HepG2 (cell line): ENCODE results near the gene CALU. TPM values are rescaled to one million over a fixed set of nuclear protein-coding genes. Genes with fewer than 3 reads are reported as not detected.

Experiments used
- AHR ChIP-seq: IDR thresholded peaks from 2 replicates; pipeline ENCODE4 v1.6.1; 2018; ENCODE audit warnings: missing genetic modification reagents, missing compliant biosample characterization
- BCLAF1 ChIP-seq: fragments of 450-650 bp; IDR thresholded peaks from 2 replicates; pipeline ENCODE4 v1.6.1; 2017; ENCODE audit warnings: mild to moderate bottlenecking
- CC2D1A ChIP-seq: sonication (generic); formaldehyde crosslinking; IDR thresholded peaks from 2 replicates; pipeline ENCODE4 v1.8.1; 2023; ENCODE audit warnings: mild to moderate bottlenecking, missing genetic modification reagents
- HNRNPL ChIP-seq: fragments of 200-400 bp; formaldehyde crosslinking; IDR thresholded peaks from 2 replicates; pipeline ENCODE4 v1.6.1; 2017; ENCODE audit warnings: mild to moderate bottlenecking, low read depth, low read length
- HOXA5 ChIP-seq: sonication (generic); formaldehyde crosslinking; IDR thresholded peaks from 2 replicates; pipeline ENCODE4 v1.4.0; 2020; ENCODE audit warnings: missing genetic modification reagents
- IKZF4 ChIP-seq: sonication (generic); formaldehyde crosslinking; IDR thresholded peaks from 2 replicates; pipeline ENCODE4 v1.5.1; 2020; ENCODE audit warnings: borderline replicate concordance, mild to moderate bottlenecking, low read depth, missing genetic modification reagents; ENCODE audit errors: not compliant biosample characterization
- KDM5A ChIP-seq: fragments of 200-600 bp; sonication (generic); IDR thresholded peaks from 2 replicates; pipeline ENCODE4 v1.7.0; 2018; ENCODE audit warnings: antibody characterized with exemption, mild to moderate bottlenecking, low read length, borderline replicate concordance
- NBN ChIP-seq: fragments of 450-650 bp; conservative IDR thresholded peaks from 2 replicates; pipeline ENCODE4 v1.6.1; 2017
- NKX3-1 ChIP-seq: sonication (generic); formaldehyde crosslinking; IDR thresholded peaks from 2 replicates; pipeline ENCODE4 v1.5.0; 2020; ENCODE audit warnings: missing genetic modification reagents
- RFX3 ChIP-seq: IDR thresholded peaks from 2 replicates; pipeline ENCODE4 v1.6.1; 2016; ENCODE audit warnings: missing biosample characterization, missing genetic modification reagents
- RORA ChIP-seq: sonication (generic); formaldehyde crosslinking; IDR thresholded peaks from 2 replicates; pipeline ENCODE4 v1.5.0; 2020; ENCODE audit warnings: mild to moderate bottlenecking, missing genetic modification reagents, moderate library complexity
- SMAD1 ChIP-seq: sonication (generic); formaldehyde crosslinking; IDR thresholded peaks from 2 replicates; pipeline ENCODE4 v1.4.0; 2020; ENCODE audit warnings: missing genetic modification reagents, low read depth, mild to moderate bottlenecking, borderline replicate concordance
- SP5 ChIP-seq: IDR thresholded peaks from 2 replicates; pipeline ENCODE4 v1.6.1; 2016; ENCODE audit warnings: low read depth, borderline replicate concordance
- ZNF407 ChIP-seq: sonication (generic); formaldehyde crosslinking; IDR thresholded peaks from one replicate; pipeline ENCODE4 v1.5.1; 2020; ENCODE audit warnings: mild to moderate bottlenecking, missing genetic modification reagents; ENCODE audit errors: not compliant biosample characterization
- ZNF564 ChIP-seq: sonication (generic); formaldehyde crosslinking; IDR thresholded peaks from 2 replicates; pipeline ENCODE4 v1.8.1; 2023; ENCODE audit warnings: mild to moderate bottlenecking, missing genetic modification reagents
- ZNF607 ChIP-seq: sonication (generic); formaldehyde crosslinking; IDR thresholded peaks from 2 replicates; pipeline ENCODE4 v1.5.1; 2020; ENCODE audit warnings: missing genetic modification reagents, mild to moderate bottlenecking, borderline replicate concordance
- polyA plus RNA-seq, 8 experiments: library from polyadenylated mRNA; depleted of rRNA in 3 of 8; stranded (reverse) in 7 of 8; unstranded in 1 of 8; fragments of >200 nt; fragmentation: Illumina TruSeq in 4 of 8; extraction: Trizol in 4 of 8; gene quantifications; 2 replicates each; pipeline versions ENCODE4 v1.2.1 to v1.2.3, GENCODE V29; 2011 to 2016; ENCODE audit warnings: low read depth in 4 of 8, missing spikeins in 1 of 8, mixed read lengths in 1 of 8; ENCODE audit not compliant: insufficient read depth in 1 of 8
- total RNA-seq, 5 experiments: library from RNA; depleted of rRNA; stranded (reverse); fragments of >200 nt; fragmentation: Illumina TruSeq; extraction: Trizol; gene quantifications; 2 replicates each; pipeline ENCODE4 v1.2.3, GENCODE V29; 2016; ENCODE audit warnings: low read depth in 1 of 5
- TF ChIP-seq, protein P1 (sequence below): sonication (generic); formaldehyde crosslinking; IDR thresholded peaks from 2 replicates; pipeline ENCODE4 v1.8.0; 2022; ENCODE audit warnings: mild to moderate bottlenecking, missing genetic modification reagents, moderate library complexity

Gene CALU
- total and polyA plus RNA-seq, 2 of the 13 experiments (the other 11 are each of a cell fraction or from before 2014, with no cell fraction given): 198 to 252 TPM

DNA sequence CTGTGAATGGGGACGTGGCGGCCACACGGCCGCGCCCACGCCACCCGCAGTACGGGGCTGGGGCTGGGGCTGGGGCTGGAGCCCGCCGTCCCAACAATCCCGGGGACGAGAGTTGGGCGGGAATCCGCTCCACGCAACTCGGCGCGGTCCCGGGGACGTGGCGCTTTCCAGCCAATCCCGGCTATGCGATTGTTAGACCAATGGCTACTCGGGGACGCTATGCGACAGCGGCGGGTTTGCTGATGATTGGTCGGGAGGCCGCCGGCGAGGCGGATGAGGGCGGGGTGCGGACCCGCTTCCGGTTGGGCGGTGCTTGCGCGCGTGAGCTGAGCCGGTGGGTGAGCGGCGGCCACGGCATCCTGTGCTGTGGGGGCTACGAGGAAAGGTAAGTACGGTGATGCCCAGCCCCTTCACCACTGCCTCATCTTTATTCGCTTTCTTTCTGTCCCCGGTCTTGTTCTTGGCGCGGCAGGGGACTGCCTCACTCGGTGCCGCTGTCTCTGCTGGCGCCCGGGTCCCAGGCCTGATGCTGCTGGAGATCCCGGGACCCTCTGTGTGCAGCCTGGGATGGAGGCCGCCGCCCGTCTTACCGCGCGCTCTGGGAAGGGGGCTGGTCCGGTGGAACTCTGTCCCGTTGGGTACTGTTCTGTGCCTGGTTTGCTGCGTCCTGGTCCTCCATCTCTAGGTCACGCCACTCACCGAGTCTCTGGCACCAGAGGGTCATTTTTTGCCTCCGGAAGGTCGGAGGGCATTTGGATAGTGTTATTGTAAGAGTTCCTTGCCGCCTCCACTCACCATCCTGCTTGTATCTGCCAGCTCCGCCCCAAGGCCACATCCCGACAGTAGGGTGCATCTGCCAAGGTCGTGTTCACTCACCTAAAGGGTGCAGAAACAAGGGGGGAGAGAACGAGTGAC, at the start of gene CALU (continued):
- TF ChIP-seq ZNF407 (CRISPR knock-in tag) (no peak), IKZF4 (CRISPR knock-in tag) (no peak), RORA (no peak), AHR (no peak), HOXA5 (CRISPR knock-in tag) (0 out of 2 replicates have a peak, but pooled peaks have one; percentile 14), ZNF564 (no peak), CC2D1A (CRISPR knock-in tag) (0 out of 2 replicates have a peak, but pooled peaks have one; percentile 43), ZNF607 (CRISPR knock-in tag) (no peak; the same call in 1 of the 2 replicates), SMAD1 (CRISPR knock-in tag) (peak; percentile 36; the same call in 1 of the 2 replicates), HNRNPL (no peak), KDM5A (no peak; the same call in 1 of the 2 replicates), SP5 (CRISPR knock-in tag) (peak; percentile 65), BCLAF1 (no peak), RFX3 (CRISPR knock-in tag) (no peak), NBN (no peak), NKX3-1 (peak; percentile 63)
- TF ChIP-seq, protein P1, sequence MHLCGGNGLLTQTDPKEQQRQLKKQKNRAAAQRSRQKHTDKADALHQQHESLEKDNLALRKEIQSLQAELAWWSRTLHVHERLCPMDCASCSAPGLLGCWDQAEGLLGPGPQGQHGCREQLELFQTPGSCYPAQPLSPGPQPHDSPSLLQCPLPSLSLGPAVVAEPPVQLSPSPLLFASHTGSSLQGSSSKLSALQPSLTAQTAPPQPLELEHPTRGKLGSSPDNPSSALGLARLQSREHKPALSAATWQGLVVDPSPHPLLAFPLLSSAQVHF (CRISPR knock-in tag): no peak
